Glutamatergic neuron (in vitro differentiated cells): ENCODE data around the gene DHFR2. TPM values are rescaled to one million over a fixed set of nuclear protein-coding genes. Genes with fewer than 3 reads are reported as not detected.

ENCODE experiments used
- DNase-seq: peaks from one replicate; pipeline ENCODE4 v3.0.0; 2022
- H3K27ac Mint-ChIP-seq: one replicate; pipeline ENCODE4 v1.8.0; 2020; ENCODE audit warnings: mild to moderate bottlenecking, mixed read lengths, inconsistent platforms; ENCODE audit not compliant: unreplicated experiment
- H3K27me3 Mint-ChIP-seq: one replicate; pipeline ENCODE4 v1.8.0; 2020; ENCODE audit warnings: mild to moderate bottlenecking, moderate library complexity, mixed read lengths, inconsistent platforms; ENCODE audit not compliant: unreplicated experiment
- H3K36me3 Mint-ChIP-seq: one replicate; pipeline ENCODE4 v1.8.0; 2020; ENCODE audit warnings: mild to moderate bottlenecking, mixed read lengths, inconsistent platforms; ENCODE audit not compliant: unreplicated experiment
- H3K4me1 Mint-ChIP-seq: one replicate; pipeline ENCODE4 v1.8.0; 2020; ENCODE audit warnings: mild to moderate bottlenecking, low read depth, mixed read lengths, inconsistent platforms; ENCODE audit not compliant: unreplicated experiment
- H3K4me3 Mint-ChIP-seq: one replicate; pipeline ENCODE4 v1.8.0; 2020; ENCODE audit warnings: mild to moderate bottlenecking, mixed read lengths, inconsistent platforms; ENCODE audit not compliant: unreplicated experiment
- H3K9me3 Mint-ChIP-seq: one replicate; pipeline ENCODE4 v1.8.0; 2020; ENCODE audit warnings: mild to moderate bottlenecking, moderate library complexity, mixed read lengths, inconsistent platforms; ENCODE audit not compliant: unreplicated experiment
- CTCF ChIP-seq: fragments of 200-600 bp; sonication (generic); IDR thresholded peaks from one replicate; pipeline ENCODE4 v1.5.0; 2021; ENCODE audit not compliant: partially characterized antibody, unreplicated experiment
- total RNA-seq: library from RNA; stranded (reverse); fragmentation: NEBNext Ultra II Directional; extraction: Animal tissue kit (Norgen Biotek cat#: 25700); gene quantifications from one replicate; pipeline ENCODE4 v1.2.1, GENCODE V29; 2021; ENCODE audit not compliant: unreplicated experiment

Gene DHFR2
- total RNA-seq, 1 donor from 2014 or later, result 3.5 TPM

GRCh38 chr3:94066506-94067500 is 4.1 kb upstream of the DHFR2 start:
- no peak for DNase-seq
- Mint-ChIP-seq H3K36me3 (peaks cover 8% of the 10 kb centered on the region), H3K4me1 (peaks cover 8% of the 10 kb centered on the region), H3K4me3 (no peak overlapping the region), H3K9me3 (peaks cover 6% of the 10 kb centered on the region), H3K27ac (no peak overlapping the region), H3K27me3 (peaks cover 4% of the 10 kb centered on the region)
- TF ChIP-seq CTCF, result no peak

GRCh38 chr3:94065819-94066480 is 3.2 kb upstream of the DHFR2 start:
- Mint-ChIP-seq H3K4me3 (no peak overlapping the region), H3K36me3 (peaks cover 8% of the 10 kb centered on the region), H3K27ac (no peak overlapping the region), H3K27me3 (peaks cover 4% of the 10 kb centered on the region), H3K9me3 (peaks cover 4% of the 10 kb centered on the region), H3K4me1 (peaks cover 8% of the 10 kb centered on the region)
- no peak for TF ChIP-seq CTCF
- DNase-seq, result no peak

- no peak for DNase-seq
- Mint-ChIP-seq H3K27me3 (peaks cover 4% of the 10 kb centered on the region), H3K9me3 (peaks cover 4% of the 10 kb centered on the region), H3K36me3 (peaks cover 8% of the 10 kb centered on the region), H3K27ac (no peak overlapping the region), H3K4me1 (peaks cover 8% of the 10 kb centered on the region), H3K4me3 (no peak overlapping the region)
- TF ChIP-seq CTCF, result no peak
Measured at GRCh38 chr3:94065122-94065521, 2.4 kb upstream of the DHFR2 start.

- Mint-ChIP-seq H3K27me3 (peaks cover 4% of the 10 kb centered on the region), H3K4me1 (peaks cover 8% of the 10 kb centered on the region), H3K27ac (peak overlapping the region; percentile 99), H3K36me3 (peaks cover 8% of the 10 kb centered on the region), H3K9me3 (peaks cover 4% of the 10 kb centered on the region), H3K4me3 (peak overlapping the region; percentile 98)
- TF ChIP-seq CTCF, result no peak
- no peak for DNase-seq
Measured at GRCh38 chr3:94064243-94064860, 1.6 kb upstream of the DHFR2 start.
